Breast epithelium (tissue), 4 donors: Measurements from ENCODE around the gene CHCHD6. TPM values are rescaled to one million over a fixed set of nuclear protein-coding genes. Genes with fewer than 3 reads are reported as not detected.

Source experiments
- DNase-seq, 2 donors: peaks; one replicate each; pipeline ENCODE4 v3.0.0-alpha.2; 2019; ENCODE audit warnings: low spot score in 2 of 2
- H3K27ac ChIP-seq, 2 donors: fragments of 200-600 bp; sonication (generic) in 1 of 2; one replicate each; pipeline ENCODE4 v1.5.1; 2016 to 2019; ENCODE audit warnings: mild to moderate bottlenecking in 1 of 2
- H3K27me3 ChIP-seq, 2 donors: fragments of 200-600 bp; sonication (generic) in 1 of 2; one replicate each; pipeline versions ENCODE4 v1.5.1 to v1.6.0; 2017 to 2019; ENCODE audit warnings: control low read depth in 1 of 2, mild to moderate bottlenecking in 1 of 2
- H3K36me3 ChIP-seq: fragments of 200-600 bp; one replicate; pipeline ENCODE4 v1.5.1; 2019
- H3K4me1 ChIP-seq, 2 donors: fragments of 200-600 bp; sonication (generic); one replicate each; pipeline ENCODE4 v1.5.1; 2016 to 2019; ENCODE audit warnings: control low read depth in 1 of 2
- H3K4me3 ChIP-seq, 3 donors: fragments of 200-600 bp; sonication (generic); 1 replicate in 2 of 3; 2 replicates in 1 of 3; pipeline ENCODE4 v1.5.1; 2016 to 2019; ENCODE audit warnings: mild to moderate bottlenecking in 3 of 3, moderate library complexity in 2 of 3
- H3K9me3 ChIP-seq, 2 donors: fragments of 200-600 bp; sonication (generic) in 1 of 2; one replicate each; pipeline ENCODE4 v1.5.1; 2016 to 2019; ENCODE audit warnings: control low read depth in 1 of 2
- CTCF ChIP-seq, 3 donors: fragments of 450-650 bp; IDR thresholded peaks; one replicate each; pipeline ENCODE4 v1.5.1; 2016 to 2017; ENCODE audit warnings: antibody characterized with exemption in 3 of 3, mild to moderate bottlenecking in 3 of 3, moderate library complexity in 3 of 3
- POLR2A ChIP-seq: fragments of 450-650 bp; IDR thresholded peaks from one replicate; pipeline ENCODE4 v1.6.1; 2016; ENCODE audit warnings: antibody characterized with exemption, mild to moderate bottlenecking, moderate library complexity
- POLR2AphosphoS5 ChIP-seq, 3 donors: sonication (generic); formaldehyde crosslinking; IDR thresholded peaks; one replicate each; pipeline ENCODE4 v1.6.1; 2017; ENCODE audit warnings: antibody characterized with exemption in 3 of 3
- intact Hi-C: fragments of 100-400 bp; cut with DNase I; formaldehyde crosslinking; loops from one replicate; pipeline ENCODE4 v1.15.1; 2023; ENCODE audit warnings: low total_unique reads
- total RNA-seq, 3 donors: library from RNA; depleted of rRNA; stranded (reverse); fragments of >200 nt; gene quantifications; one replicate each; pipeline ENCODE4 v1.1.0, GENCODE V29; 2016

Gene CHCHD6
- total RNA-seq, 3 donors from 2014 or later = 12.2 to 21.2 (median 19.3) TPM

GRCh38 chr3:126692858-126693257 lies 11.2 kb upstream of the CHCHD6 start:
- Histone ChIP-seq H3K9me3 (no peaks in the 10 kb centered on the region), H3K4me3 (no peak overlapping the region), H3K36me3 (no peaks in the 10 kb centered on the region), H3K4me1 (no peaks in the 10 kb centered on the region), H3K27ac (no peak overlapping the region), H3K27me3 (no peaks in the 10 kb centered on the region)
- intact Hi-C loops = no loop called here
- no peak for DNase-seq
- TF ChIP-seq POLR2AphosphoS5 (IDR thresholded peaks at IDR 0.05) = no peak
- TF ChIP-seq POLR2A = no peak
- no peak for TF ChIP-seq CTCF (IDR thresholded peaks at IDR 0.05)

- Histone ChIP-seq H3K4me3 (no peak overlapping the region), H3K4me1 (no peaks in the 10 kb centered on the region), H3K9me3 (no peaks in the 10 kb centered on the region), H3K36me3 (no peaks in the 10 kb centered on the region), H3K27me3 (no peaks in the 10 kb centered on the region), H3K27ac (no peak overlapping the region)
- intact Hi-C loops = no loop called here
- no peak for DNase-seq
- TF ChIP-seq POLR2A = no peak
- TF ChIP-seq POLR2AphosphoS5 (IDR thresholded peaks at IDR 0.05) = no peak
- TF ChIP-seq CTCF (IDR thresholded peaks at IDR 0.05) = no peak
Observed at GRCh38 chr3:126693921-126694320, 10.1 kb upstream of the CHCHD6 start.

GRCh38 chr3:126696701-126697267 lies 7.3 kb upstream of the CHCHD6 start:
- intact Hi-C loops = no loop called here
- no peaks in the 10 kb centered on the region for H3K36me3 ChIP-seq
- H3K27ac ChIP-seq = no peak overlapping the region
- TF ChIP-seq CTCF (IDR thresholded peaks at IDR 0.05) (no peak), POLR2AphosphoS5 (IDR thresholded peaks at IDR 0.05) (no peak), POLR2A (no peak)
- H3K4me3 ChIP-seq = no peak overlapping the region
- no peaks in the 10 kb centered on the region for H3K27me3 ChIP-seq
- no peaks in the 10 kb centered on the region for H3K4me1 ChIP-seq
- H3K9me3 ChIP-seq = no peaks in the 10 kb centered on the region
- DNase-seq = no peak

- DNase-seq = no peak
- H3K36me3 ChIP-seq = no peaks in the 10 kb centered on the region
- H3K4me3 ChIP-seq = no peak overlapping the region
- no peak for TF ChIP-seq POLR2AphosphoS5 (IDR thresholded peaks at IDR 0.05)
- no peak for TF ChIP-seq CTCF (IDR thresholded peaks at IDR 0.05)
- TF ChIP-seq POLR2A = no peak
- no peaks in the 10 kb centered on the region for H3K9me3 ChIP-seq
- H3K27ac ChIP-seq = no peak overlapping the region
- H3K27me3 ChIP-seq = no peaks in the 10 kb centered on the region
- intact Hi-C loops = no loop called here
- H3K4me1 ChIP-seq = peaks cover 0 to 5% of the 10 kb centered on the region in 2 donors
Observed at GRCh38 chr3:126699011-126699410, 5.0 kb upstream of the CHCHD6 start.

- Histone ChIP-seq H3K27ac (no peak overlapping the region), H3K36me3 (no peaks in the 10 kb centered on the region), H3K4me3 (peak overlapping the region; percentile 71 to 99 (median 98)), H3K9me3 (no peaks in the 10 kb centered on the region), H3K27me3 (no peaks in the 10 kb centered on the region), H3K4me1 (peaks cover 0 to 5% of the 10 kb centered on the region in 2 donors)
- intact Hi-C loops = no loop called here
- DNase-seq = no peak
- TF ChIP-seq POLR2AphosphoS5 (IDR thresholded peaks at IDR 0.05) (no peak), POLR2A (no peak), CTCF (IDR thresholded peaks at IDR 0.05) (no peak)
Observed at GRCh38 chr3:126704494-126705214, 614 bp downstream of the CHCHD6 start.
